Measurements from ENCODE around the gene LSAMP.
A peak's percentile ranks its signal among the peaks of the same experiment; 100 is the strongest.

LSAMP gene

GRCh38 chr3:115999001-115999585 is 446.2 kb downstream of the LSAMP start:
- Histone ChIP-seq H3K9me3 (ENCODE audit: control insufficient read depth, low read length) (no peaks in the 10 kb centered on the region), H3K27me3 (ENCODE audit: control insufficient read depth, insufficient read depth, low read length, poor library complexity, severe bottlenecking) (no peaks in the 10 kb centered on the region), H3K4me3 (ENCODE audit: insufficient read depth, low read depth, low read length) (no peak overlapping the region), H3K27ac (ENCODE audit: insufficient read depth, low read depth, low read length, poor library complexity, severe bottlenecking) (peak overlapping the region; percentile 74), H3K4me1 (ENCODE audit: control insufficient read depth, insufficient read depth, low read length) (peaks cover 13% of the 10 kb centered on the region), H3K36me3 (ENCODE audit: control insufficient read depth, insufficient read depth, low read length) (no peaks in the 10 kb centered on the region)
- WGBS, 2 experiments: 51 to 65% methylated on average over 5 of the region's 5 CpGs

- no peaks in the 10 kb centered on the region for H3K36me3 ChIP-seq (ENCODE audit: control insufficient read depth, insufficient read depth, low read length)
- H3K4me3 ChIP-seq (ENCODE audit: insufficient read depth, low read depth, low read length): no peak overlapping the region
- no peaks in the 10 kb centered on the region for H3K27me3 ChIP-seq (ENCODE audit: control insufficient read depth, insufficient read depth, low read length, poor library complexity, severe bottlenecking)
- no peaks in the 10 kb centered on the region for H3K9me3 ChIP-seq (ENCODE audit: control insufficient read depth, low read length)
- H3K4me1 ChIP-seq (ENCODE audit: control insufficient read depth, insufficient read depth, low read length): peaks cover 13% of the 10 kb centered on the region
- no peak overlapping the region for H3K27ac ChIP-seq (ENCODE audit: insufficient read depth, low read depth, low read length, poor library complexity, severe bottlenecking)
- WGBS, 2 experiments: 69 to 74% methylated on average over 3 of the region's 3 CpGs
Observed at GRCh38 chr3:115996420-115997108, 448.7 kb downstream of the LSAMP start.

GRCh38 chr3:115990669-115991068 is 454.6 kb downstream of the LSAMP start:
- no peaks in the 10 kb centered on the region for H3K36me3 ChIP-seq (ENCODE audit: control insufficient read depth, insufficient read depth, low read length)
- H3K27me3 ChIP-seq (ENCODE audit: control insufficient read depth, insufficient read depth, low read length, poor library complexity, severe bottlenecking): no peaks in the 10 kb centered on the region
- H3K4me1 ChIP-seq (ENCODE audit: control insufficient read depth, insufficient read depth, low read length): no peaks in the 10 kb centered on the region
- no peak overlapping the region for H3K4me3 ChIP-seq (ENCODE audit: insufficient read depth, low read depth, low read length)
- H3K9me3 ChIP-seq (ENCODE audit: control insufficient read depth, low read length): no peaks in the 10 kb centered on the region
- no peak overlapping the region for H3K27ac ChIP-seq (ENCODE audit: insufficient read depth, low read depth, low read length, poor library complexity, severe bottlenecking)
- WGBS, 2 experiments: 17 to 23% methylated on average over 1 to 2 of the region's 4 CpGs

- H3K27me3 ChIP-seq (ENCODE audit: control insufficient read depth, insufficient read depth, low read length, poor library complexity, severe bottlenecking): no peaks in the 10 kb centered on the region
- H3K4me3 ChIP-seq (ENCODE audit: insufficient read depth, low read depth, low read length): no peak overlapping the region
- no peaks in the 10 kb centered on the region for H3K4me1 ChIP-seq (ENCODE audit: control insufficient read depth, insufficient read depth, low read length)
- H3K9me3 ChIP-seq (ENCODE audit: control insufficient read depth, low read length): no peaks in the 10 kb centered on the region
- no peak overlapping the region for H3K27ac ChIP-seq (ENCODE audit: insufficient read depth, low read depth, low read length, poor library complexity, severe bottlenecking)
- H3K36me3 ChIP-seq (ENCODE audit: control insufficient read depth, insufficient read depth, low read length): no peaks in the 10 kb centered on the region
- 85 to 88% methylated on average over 5 of the region's 5 CpGs for WGBS, 2 experiments
Observed at GRCh38 chr3:115989684-115990421, 455.4 kb downstream of the LSAMP start.

GRCh38 chr3:115986555-115987207 is 458.6 kb downstream of the LSAMP start:
- no peak overlapping the region for H3K27ac ChIP-seq (ENCODE audit: insufficient read depth, low read depth, low read length, poor library complexity, severe bottlenecking)
- H3K4me3 ChIP-seq (ENCODE audit: insufficient read depth, low read depth, low read length): no peak overlapping the region
- no peaks in the 10 kb centered on the region for H3K9me3 ChIP-seq (ENCODE audit: control insufficient read depth, low read length)
- H3K27me3 ChIP-seq (ENCODE audit: control insufficient read depth, insufficient read depth, low read length, poor library complexity, severe bottlenecking): no peaks in the 10 kb centered on the region
- no peaks in the 10 kb centered on the region for H3K36me3 ChIP-seq (ENCODE audit: control insufficient read depth, insufficient read depth, low read length)
- 90% methylated on average over 2 of the region's 2 CpGs; no CpG with 5 or more reads in 1 of the 2 experiments for WGBS, 2 experiments
- no peaks in the 10 kb centered on the region for H3K4me1 ChIP-seq (ENCODE audit: control insufficient read depth, insufficient read depth, low read length)

GRCh38 chr3:115982629-115983028 is 462.7 kb downstream of the LSAMP start:
- no peak overlapping the region for H3K4me3 ChIP-seq (ENCODE audit: insufficient read depth, low read depth, low read length)
- no peaks in the 10 kb centered on the region for H3K27me3 ChIP-seq (ENCODE audit: control insufficient read depth, insufficient read depth, low read length, poor library complexity, severe bottlenecking)
- WGBS, 2 experiments: 91 to 92% methylated on average over 2 of the region's 2 CpGs
- no peaks in the 10 kb centered on the region for H3K36me3 ChIP-seq (ENCODE audit: control insufficient read depth, insufficient read depth, low read length)
- H3K9me3 ChIP-seq (ENCODE audit: control insufficient read depth, low read length): no peaks in the 10 kb centered on the region
- no peaks in the 10 kb centered on the region for H3K4me1 ChIP-seq (ENCODE audit: control insufficient read depth, insufficient read depth, low read length)
- H3K27ac ChIP-seq (ENCODE audit: insufficient read depth, low read depth, low read length, poor library complexity, severe bottlenecking): no peak overlapping the region

- no peak overlapping the region for H3K4me3 ChIP-seq (ENCODE audit: insufficient read depth, low read depth, low read length)
- WGBS, 2 experiments: 89 to 98% methylated on average over 1 to 3 of the region's 3 CpGs
- H3K4me1 ChIP-seq (ENCODE audit: control insufficient read depth, insufficient read depth, low read length): no peaks in the 10 kb centered on the region
- H3K27ac ChIP-seq (ENCODE audit: insufficient read depth, low read depth, low read length, poor library complexity, severe bottlenecking): no peak overlapping the region
- H3K9me3 ChIP-seq (ENCODE audit: control insufficient read depth, low read length): no peaks in the 10 kb centered on the region
- H3K36me3 ChIP-seq (ENCODE audit: control insufficient read depth, insufficient read depth, low read length): no peaks in the 10 kb centered on the region
- no peaks in the 10 kb centered on the region for H3K27me3 ChIP-seq (ENCODE audit: control insufficient read depth, insufficient read depth, low read length, poor library complexity, severe bottlenecking)
Observed at GRCh38 chr3:115982108-115982507, 463.2 kb downstream of the LSAMP start.

- Histone ChIP-seq H3K27ac (ENCODE audit: insufficient read depth, low read depth, low read length, poor library complexity, severe bottlenecking) (no peak overlapping the region), H3K27me3 (ENCODE audit: control insufficient read depth, insufficient read depth, low read length, poor library complexity, severe bottlenecking) (no peaks in the 10 kb centered on the region), H3K36me3 (ENCODE audit: control insufficient read depth, insufficient read depth, low read length) (no peaks in the 10 kb centered on the region), H3K9me3 (ENCODE audit: control insufficient read depth, low read length) (no peaks in the 10 kb centered on the region), H3K4me1 (ENCODE audit: control insufficient read depth, insufficient read depth, low read length) (no peaks in the 10 kb centered on the region), H3K4me3 (ENCODE audit: insufficient read depth, low read depth, low read length) (no peak overlapping the region)
- whole genome bisulfite sequencing, 2 experiments: 89 to 90% methylated on average over 3 of the region's 3 CpGs
Observed at GRCh38 chr3:115980709-115981108, 464.6 kb downstream of the LSAMP start.

GRCh38 chr3:115977866-115978265 is 467.4 kb downstream of the LSAMP start:
- Histone ChIP-seq H3K36me3 (ENCODE audit: control insufficient read depth, insufficient read depth, low read length) (no peaks in the 10 kb centered on the region), H3K4me1 (ENCODE audit: control insufficient read depth, insufficient read depth, low read length) (no peaks in the 10 kb centered on the region), H3K4me3 (ENCODE audit: insufficient read depth, low read depth, low read length) (no peak overlapping the region), H3K9me3 (ENCODE audit: control insufficient read depth, low read length) (no peaks in the 10 kb centered on the region), H3K27me3 (ENCODE audit: control insufficient read depth, insufficient read depth, low read length, poor library complexity, severe bottlenecking) (no peaks in the 10 kb centered on the region), H3K27ac (ENCODE audit: insufficient read depth, low read depth, low read length, poor library complexity, severe bottlenecking) (no peak overlapping the region)
- WGBS, 2 experiments: 78 to 84% methylated on average over 4 of the region's 4 CpGs

- WGBS, 2 experiments: 82 to 89% methylated on average over 1 of the region's 1 CpG
- Histone ChIP-seq H3K27ac (ENCODE audit: insufficient read depth, low read depth, low read length, poor library complexity, severe bottlenecking) (no peak overlapping the region), H3K4me3 (ENCODE audit: insufficient read depth, low read depth, low read length) (no peak overlapping the region), H3K27me3 (ENCODE audit: control insufficient read depth, insufficient read depth, low read length, poor library complexity, severe bottlenecking) (no peaks in the 10 kb centered on the region), H3K36me3 (ENCODE audit: control insufficient read depth, insufficient read depth, low read length) (no peaks in the 10 kb centered on the region), H3K9me3 (ENCODE audit: control insufficient read depth, low read length) (no peaks in the 10 kb centered on the region), H3K4me1 (ENCODE audit: control insufficient read depth, insufficient read depth, low read length) (no peaks in the 10 kb centered on the region)
Observed at GRCh38 chr3:115975796-115976195, 469.5 kb downstream of the LSAMP start.
